COR-L47 (cell line): ENCODE results near the gene LAMB4.
A peak's percentile ranks its signal among the peaks of the same experiment; 100 is the strongest.

Experiments used
- DNase-seq: peaks from one replicate; lab custom pipeline; 2025; lab: John Stamatoyannopoulos, UW

Gene LAMB4

GRCh38 chr7:108079648-108080591 lies 50.2 kb downstream of the LAMB4 start:
- DNase-seq, result no peak

DNA sequence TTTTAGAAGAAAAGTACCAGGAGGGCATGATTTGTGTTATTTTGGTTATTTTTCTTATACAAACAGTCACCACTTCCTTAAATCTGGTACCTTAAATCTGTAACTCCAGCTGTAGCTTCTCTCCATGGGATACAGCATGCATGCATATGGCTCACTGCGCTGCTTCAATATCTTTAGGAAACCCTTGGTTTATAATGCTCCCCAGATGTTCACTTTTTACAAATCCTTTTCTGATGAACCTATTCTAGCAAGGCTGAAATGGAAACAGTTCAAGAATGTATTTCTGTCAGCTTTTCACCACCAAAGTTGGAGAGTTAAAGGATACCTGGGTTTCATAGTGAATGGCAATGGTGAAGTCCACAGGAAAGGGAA lies 50.9 kb downstream of the LAMB4 start:
- no peak for DNase-seq

DNA sequence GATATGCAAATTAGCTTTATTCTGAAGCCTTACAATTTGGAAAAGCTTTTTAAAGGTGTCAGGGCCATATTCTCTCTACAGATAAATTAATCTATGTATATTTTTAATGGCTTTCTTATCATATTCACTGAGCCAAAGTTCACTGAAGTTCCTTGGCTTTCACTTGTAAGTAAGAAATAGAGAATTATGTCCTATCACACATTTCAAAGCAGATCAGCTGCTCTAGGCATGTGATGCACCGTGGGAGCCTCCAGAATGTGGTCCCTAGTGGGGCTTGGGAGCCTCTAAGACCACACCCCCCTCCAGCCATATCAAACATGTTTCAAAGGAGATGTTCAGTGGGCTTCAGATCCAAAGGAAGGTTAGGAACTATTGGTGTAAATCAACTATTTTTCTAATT lies 51.5 kb downstream of the LAMB4 start:
- DNase-seq, result no peak

GRCh38 chr7:108078211-108078673 lies 51.9 kb downstream of the LAMB4 start:
- no peak for DNase-seq

DNA sequence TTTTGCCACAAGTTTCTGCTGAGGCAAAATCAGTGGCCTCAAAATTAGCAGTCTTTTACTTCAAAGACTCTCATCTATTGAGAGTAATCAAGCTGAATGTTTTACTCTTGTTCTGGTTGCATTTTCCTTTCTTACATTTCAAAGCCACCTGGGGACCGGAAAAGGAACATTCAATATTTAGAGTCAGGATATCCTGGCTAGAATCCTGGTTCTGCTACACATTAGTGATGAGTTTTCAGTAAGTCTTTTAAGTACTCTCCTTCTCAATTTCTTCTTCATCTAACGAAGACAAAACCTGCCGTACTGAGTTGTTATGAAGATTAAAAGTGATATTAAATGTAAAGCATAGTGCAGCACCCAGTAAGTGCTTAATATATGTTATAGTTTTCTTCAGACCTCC lies 52.5 kb downstream of the LAMB4 start:
- DNase-seq, result no peak

DNA sequence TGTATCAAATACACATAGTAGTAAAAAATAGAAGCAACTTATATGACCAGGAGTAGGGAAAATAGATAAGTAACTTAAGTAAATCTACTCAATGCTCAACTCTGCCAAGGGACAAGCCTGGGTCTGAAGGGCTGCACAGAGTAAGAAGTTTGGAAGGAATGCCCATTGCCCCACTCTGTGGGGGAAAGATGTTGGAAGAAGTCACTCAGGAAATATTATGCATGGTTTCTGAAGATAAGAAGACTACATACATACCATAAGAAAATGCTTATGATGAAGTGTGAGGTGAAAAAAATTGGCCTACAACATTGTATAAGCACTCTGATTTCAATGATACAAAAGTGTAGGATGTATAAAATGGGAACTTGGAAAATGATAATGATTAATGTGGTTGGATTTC lies 54.0 kb downstream of the LAMB4 start:
- DNase-seq, result no peak

GRCh38 chr7:108073305-108074070 lies 56.7 kb downstream of the LAMB4 start:
- no peak for DNase-seq

DNA sequence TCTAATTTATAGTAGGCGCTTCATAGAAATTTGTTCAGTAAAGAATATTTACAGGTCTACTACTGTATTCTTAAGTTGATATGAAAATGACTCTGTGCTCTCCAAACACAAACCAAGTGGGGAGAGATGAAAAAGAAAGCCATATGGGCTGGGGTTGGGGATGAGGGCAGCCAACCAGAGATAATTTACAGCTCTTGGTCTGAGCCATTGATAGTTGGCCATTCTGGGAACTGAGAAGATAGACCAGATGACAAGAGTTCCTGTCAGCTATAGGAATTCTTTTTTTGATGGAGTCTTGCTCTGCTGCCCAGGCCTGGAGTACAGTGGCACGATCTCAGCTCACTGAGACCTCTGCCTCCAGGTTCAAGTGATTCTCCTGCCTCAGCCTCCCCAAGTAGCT lies 57.4 kb downstream of the LAMB4 start:
- DNase-seq, result no peak

DNA sequence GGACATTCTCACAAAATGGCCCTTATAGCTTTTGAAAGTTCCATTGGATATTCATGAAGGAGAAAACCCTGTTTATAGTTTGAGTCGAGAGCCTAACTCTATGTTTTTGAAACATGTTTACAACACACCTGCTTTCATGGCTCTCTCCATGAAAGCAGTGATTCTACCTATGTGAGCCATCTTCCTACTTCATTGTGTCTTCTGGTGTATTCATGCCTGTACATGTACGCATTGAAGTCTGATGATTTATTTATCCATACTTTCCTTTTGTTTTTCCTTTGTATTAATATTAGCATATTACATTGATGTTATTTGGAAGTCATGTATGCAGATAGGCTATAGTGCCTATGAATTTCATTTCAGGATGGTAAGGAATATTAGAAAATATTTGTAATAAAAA lies 58.0 kb downstream of the LAMB4 start:
- DNase-seq, result no peak

DNA sequence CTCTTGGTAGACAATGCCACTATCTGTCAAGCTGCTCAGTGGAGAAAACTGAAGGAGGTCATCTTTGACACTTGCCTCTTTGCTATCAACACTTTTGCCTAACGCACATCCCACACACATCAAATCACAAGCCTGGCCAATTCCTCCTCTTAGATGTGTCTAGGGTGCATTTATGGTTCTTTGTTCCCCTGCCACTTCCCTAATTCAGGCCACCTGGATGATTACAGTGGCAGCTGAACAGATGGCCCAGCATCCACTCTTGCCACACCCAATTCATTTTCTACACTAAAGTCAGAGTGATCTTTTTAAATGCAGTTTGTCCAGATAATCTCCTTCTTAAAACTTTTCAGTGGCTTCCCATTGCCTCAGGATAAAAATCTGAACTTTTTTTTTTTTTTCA lies 58.6 kb downstream of the LAMB4 start:
- DNase-seq, result peak; percentile 48

- DNase-seq, result no peak
Observed at GRCh38 chr7:108069646-108070045, 60.5 kb downstream of the LAMB4 start.

DNA sequence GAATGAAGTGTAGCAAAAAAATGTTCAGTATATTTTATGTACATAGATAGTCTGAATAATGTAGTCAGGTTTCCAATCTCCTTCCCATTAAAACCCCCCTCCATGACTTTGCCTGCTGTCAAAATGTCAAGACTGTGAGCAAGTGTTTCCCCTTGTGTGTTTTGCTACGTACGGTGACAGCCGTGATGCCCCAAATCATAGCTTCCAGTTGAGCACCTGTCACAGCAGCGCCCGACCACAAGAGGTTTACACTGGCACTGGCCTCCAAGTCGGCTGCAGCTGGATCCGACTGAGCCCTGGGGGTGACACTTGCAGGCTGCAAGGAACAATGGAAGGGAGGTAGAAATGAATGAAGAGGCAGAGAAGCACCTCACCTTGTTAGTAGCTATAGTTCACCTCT lies 62.3 kb downstream of the LAMB4 start:
- DNase-seq, result peak; percentile 53

DNA sequence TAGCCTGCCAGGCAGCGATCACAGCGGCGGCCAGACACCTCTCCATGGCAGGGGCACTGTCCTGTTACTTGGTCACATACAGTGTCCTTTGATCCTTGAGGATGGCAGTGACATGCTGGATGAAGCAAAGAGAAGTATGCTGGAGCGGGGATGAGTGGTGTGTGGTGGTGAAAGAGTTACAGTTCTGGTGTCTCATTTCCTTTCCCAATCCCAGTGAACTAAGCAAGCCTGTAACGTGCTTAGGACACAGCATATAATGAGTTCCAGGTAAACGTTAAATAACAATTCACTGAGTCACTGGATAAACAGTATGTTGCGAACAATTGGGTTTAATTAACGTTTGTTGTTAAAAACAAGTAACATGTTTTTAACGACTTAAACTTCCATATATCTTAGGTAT lies 63.7 kb downstream of the LAMB4 start:
- DNase-seq, result no peak

GRCh38 chr7:108063520-108063933 lies 66.6 kb downstream of the LAMB4 start:
- peak; percentile 14 for DNase-seq

- DNase-seq, result no peak
Observed at GRCh38 chr7:108062250-108063014, 67.7 kb downstream of the LAMB4 start.

DNA sequence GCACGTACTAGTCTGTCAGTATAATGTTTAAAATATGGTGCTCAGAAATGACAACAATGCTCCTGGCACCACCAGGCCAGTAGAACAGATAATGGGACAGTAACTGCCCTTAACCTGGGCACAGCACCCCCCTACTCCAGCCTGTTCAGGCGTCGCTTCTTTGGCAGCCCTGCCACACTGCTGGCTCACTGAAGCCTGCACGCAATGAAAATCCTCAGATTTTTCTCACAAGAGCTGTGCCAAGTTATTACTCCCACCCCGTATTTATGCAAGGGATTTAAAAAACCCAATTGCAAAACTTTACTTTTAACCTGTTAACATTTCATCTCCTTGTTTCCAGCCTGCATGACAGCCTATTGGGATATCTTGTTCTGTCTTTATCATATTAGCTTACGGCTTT lies 70.6 kb downstream of the LAMB4 start:
- no peak for DNase-seq

DNA sequence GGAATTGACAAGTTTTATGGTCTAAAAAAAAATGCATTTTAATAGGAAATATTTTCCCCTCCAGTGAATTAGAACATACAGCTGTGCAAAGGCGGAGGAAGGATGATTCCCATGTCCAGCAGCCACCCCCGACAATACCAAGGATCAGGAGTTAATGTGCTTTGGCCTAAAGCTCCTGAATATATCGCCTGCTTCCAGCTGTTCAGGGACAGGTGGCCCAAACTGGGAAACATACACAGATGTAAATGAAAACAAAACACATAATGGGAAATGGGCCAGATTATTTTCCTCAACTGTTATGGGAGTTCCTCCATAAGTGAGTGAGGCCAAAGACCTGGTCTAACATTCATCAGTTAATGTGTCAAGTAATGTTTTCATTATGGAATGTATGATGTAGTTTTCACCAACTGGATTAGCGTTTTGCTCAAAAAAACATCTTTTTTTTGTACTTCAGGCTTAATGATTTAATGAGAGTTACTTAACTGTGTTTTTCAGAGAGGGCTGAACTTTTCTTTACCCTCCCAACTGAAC lies 72.1 kb downstream of the LAMB4 start:
- DNase-seq, result peak; percentile 8

- DNase-seq, result no peak
Observed at GRCh38 chr7:108055611-108056021, 74.5 kb downstream of the LAMB4 start.

DNA sequence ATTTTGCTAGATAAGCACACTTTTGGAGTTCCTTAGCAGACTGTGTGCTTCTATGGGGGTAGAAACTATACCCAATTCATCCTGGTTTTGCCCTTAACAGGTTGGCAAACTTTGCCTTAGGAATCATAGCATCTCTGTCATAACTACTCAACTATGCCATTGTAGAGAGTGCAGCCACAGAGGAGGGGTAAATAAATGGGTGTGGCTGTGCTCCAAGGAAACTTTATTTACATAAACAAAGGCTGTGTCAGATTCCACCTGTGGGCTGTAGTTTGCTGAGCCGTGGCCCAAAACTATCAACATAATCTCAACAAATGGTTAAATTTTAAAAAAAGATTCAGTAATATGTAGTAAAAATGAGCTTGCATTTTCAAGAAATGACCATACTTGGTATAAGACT lies 75.6 kb downstream of the LAMB4 start:
- DNase-seq, result peak; percentile 3

DNA sequence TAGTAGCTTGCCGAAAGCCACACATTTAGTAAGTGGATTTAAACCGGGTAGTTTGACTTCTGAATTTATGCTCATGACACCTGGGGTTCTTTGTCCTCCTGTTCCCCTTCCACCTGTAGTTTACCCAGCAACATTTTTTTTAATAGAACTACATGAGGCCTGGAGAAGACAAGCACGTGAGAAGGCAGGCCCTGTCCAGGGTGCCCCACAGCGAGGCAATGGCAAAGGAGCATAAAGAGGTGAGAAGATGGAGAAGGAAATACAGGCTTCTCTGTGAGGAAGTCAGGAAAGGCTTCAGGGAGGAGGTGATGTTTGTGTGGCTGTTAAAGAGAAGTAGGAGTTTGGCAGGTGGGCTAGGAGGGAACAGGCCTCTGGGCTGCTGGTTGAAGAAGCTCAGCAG lies 76.9 kb downstream of the LAMB4 start:
- no peak for DNase-seq

DNA sequence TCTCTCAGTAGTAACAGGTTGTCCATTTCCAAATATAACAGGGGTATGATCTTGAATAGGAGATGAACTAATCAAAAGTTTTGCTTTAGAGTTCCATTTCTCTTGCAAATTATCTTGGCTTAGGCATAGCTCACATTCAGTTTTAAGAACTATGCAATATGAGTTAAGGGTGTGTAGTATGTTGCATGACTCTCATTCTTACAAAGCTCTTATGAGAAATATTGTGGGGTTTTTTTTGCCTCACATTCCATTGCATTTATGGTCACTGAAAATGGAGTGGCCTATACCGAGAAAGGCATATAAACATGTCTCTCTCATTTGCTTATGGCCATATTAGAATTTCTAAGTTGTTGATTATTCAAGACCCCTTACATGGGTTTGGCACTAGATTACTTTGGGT lies 78.7 kb downstream of the LAMB4 start:
- DNase-seq, result no peak

DNA sequence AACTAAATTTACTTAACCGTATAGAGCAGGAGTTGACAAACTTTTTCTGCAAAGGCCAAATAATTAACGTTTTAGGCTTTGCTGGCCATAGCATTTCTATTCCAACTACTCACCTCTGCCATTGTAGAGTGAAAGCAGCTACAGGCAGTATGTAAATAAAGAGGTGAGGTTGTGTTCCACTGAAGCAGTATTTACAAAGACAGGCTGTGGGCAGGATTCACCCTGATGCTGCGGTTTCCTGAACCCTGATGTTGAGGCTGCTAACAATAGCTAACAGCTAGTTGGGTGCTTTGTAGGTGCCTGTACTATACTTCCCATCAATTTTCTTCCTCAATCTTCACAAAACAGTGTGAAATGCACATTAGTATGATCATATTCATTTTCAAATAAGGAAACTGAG lies 80.2 kb downstream of the LAMB4 start:
- DNase-seq, result no peak
